ENCODE results near the gene USB1. TPM values are rescaled to one million over a fixed set of nuclear protein-coding genes. Genes with fewer than 3 reads are reported as not detected.
A peak's percentile ranks its signal among the peaks of the same experiment; 100 is the strongest.

The USB1 gene
- total RNA-seq, 2 experiments from 2014 or later, result 30.6 to 32.3 TPM

DNA sequence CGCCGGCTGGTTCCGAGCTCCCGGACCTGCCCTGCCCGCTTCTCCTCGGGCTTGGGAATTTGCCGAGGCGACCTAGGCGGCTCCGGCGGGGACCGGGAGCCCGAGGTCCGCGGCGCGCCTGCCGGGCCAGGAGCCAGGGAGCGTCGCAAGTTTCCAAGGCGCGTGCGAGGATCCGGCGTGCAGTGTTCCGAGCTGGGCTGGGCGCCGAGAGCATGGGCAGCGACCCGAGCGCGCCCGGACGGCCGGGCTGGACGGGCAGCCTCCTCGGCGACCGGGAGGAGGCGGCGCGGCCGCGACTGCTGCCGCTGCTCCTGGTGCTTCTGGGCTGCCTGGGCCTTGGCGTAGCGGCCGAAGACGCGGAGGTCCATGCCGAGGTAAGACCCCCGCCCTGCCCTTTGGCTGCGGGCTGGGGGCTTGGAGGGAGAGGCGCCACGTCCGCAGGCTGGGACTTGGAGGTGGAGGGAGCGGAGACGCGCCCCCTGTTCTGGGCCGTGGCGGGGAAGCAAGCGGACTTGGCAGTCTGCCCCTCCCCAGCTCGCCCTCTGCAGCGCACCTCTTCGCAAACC lies 25.0 kb downstream of the USB1 start:
- CTCF ChIA-PET, result interaction anchor here (0.6 to 0.9 kb wide), 2 partner anchors 18 to 95 kb away, joined by 3 to 4 read pairs; no protein-coding TSS in a partner anchor
- Mint-ChIP-seq H3K9me3 (no peaks in the 10 kb centered on the region), H3K27ac (no peak overlapping the region), H3K27me3 (ENCODE audit: low read depth) (no peaks in the 10 kb centered on the region), H3K4me1 (ENCODE audit: low read depth) (peaks cover 7% of the 10 kb centered on the region), H3K36me3 (ENCODE audit: low read depth) (no peaks in the 10 kb centered on the region), H3K4me3 (peak overlapping the region; percentile 36)
- intact Hi-C loops (cut with micrococcal nuclease), result loop anchor here (5.0 to 10.0 kb wide), 2 partner anchors 366 to 709 kb away; partner anchors contain the start of genes GINS3 and GOT2
- DNase-seq, result no peak

DNA sequence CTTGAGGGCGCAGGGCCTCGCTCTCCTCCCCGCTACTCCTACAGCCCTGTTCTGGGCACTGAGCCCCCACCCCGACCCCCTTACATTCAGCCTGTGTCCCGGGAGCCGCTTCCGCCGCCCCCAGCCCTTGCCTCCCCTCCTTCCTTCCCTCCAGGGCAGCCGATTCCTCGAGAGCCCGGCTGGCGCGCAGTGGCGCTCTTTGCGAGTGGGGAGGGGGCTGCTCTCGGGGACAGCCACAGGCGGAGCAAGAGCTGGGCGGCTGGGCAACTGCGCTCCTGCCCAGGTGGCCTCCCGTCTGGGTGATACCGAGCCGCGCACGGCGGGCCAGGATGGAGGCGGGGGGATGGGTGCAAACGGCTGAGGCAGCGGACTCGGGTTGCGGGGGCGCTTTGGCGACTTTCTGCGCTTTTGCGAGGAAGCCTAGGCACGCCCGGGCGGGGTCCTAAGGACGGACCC lies 25.5 kb downstream of the USB1 start:
- no peaks in the 10 kb centered on the region for H3K27me3 Mint-ChIP-seq (ENCODE audit: low read depth)
- no peak overlapping the region for H3K27ac Mint-ChIP-seq
- CTCF ChIA-PET, result no interaction called here
- peak overlapping the region; percentile 36 for H3K4me3 Mint-ChIP-seq
- intact Hi-C loops (cut with micrococcal nuclease), result loop anchor here (5.0 to 10.0 kb wide), 2 partner anchors 366 to 708 kb away; partner anchors contain the start of genes GINS3 and GOT2
- H3K9me3 Mint-ChIP-seq, result no peaks in the 10 kb centered on the region
- no peak for DNase-seq
- no peaks in the 10 kb centered on the region for H3K36me3 Mint-ChIP-seq (ENCODE audit: low read depth)
- peaks cover 7% of the 10 kb centered on the region for H3K4me1 Mint-ChIP-seq (ENCODE audit: low read depth)

DNA sequence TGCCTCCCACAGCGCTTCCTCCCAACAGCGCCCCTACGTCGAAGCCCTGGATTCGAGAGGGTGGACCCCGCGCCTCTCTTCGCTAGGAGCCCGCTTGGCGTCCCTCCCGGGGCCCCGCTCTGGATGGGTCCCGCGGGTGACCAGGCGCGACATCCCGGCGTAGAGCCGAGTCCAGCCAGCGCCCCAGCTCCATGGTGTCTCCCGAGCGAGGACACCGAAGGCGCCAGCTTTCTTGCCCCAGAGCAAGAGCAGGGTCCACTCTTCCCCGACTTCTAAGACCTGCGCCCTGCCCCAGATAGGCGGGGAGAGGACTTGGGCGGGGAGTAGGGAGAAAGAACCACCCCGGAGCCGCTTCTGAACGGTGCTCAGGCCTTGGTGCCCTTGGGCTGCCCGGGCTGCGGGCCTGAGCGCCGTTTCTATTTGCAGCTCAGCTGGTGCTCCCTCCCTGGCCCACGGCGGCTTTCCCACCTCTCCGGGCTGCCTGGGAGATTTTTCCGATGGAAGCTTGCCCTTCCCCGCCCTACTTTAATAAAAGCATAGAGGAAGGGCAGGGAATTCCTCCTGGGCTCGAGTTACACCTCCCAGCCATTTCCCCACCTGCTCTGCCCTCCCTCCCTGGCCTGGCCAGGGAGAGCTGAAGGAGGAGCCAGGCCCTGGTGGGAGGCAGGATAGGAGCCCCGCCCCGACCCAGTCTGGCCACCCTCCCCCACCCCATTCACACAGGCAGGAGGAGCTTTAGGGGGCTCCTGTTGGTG lies 26.1 kb downstream of the USB1 start:
- Mint-ChIP-seq H3K27ac (no peak overlapping the region), H3K36me3 (ENCODE audit: low read depth) (no peaks in the 10 kb centered on the region), H3K27me3 (ENCODE audit: low read depth) (no peaks in the 10 kb centered on the region), H3K4me1 (ENCODE audit: low read depth) (peaks cover 7% of the 10 kb centered on the region), H3K4me3 (no peak overlapping the region), H3K9me3 (no peaks in the 10 kb centered on the region)
- intact Hi-C loops (cut with micrococcal nuclease), result loop anchor here (5.0 to 10.0 kb wide), 2 partner anchors 365 to 707 kb away; partner anchors contain the start of genes GINS3 and GOT2
- DNase-seq, result no peak
- CTCF ChIA-PET, result no interaction called here

DNA sequence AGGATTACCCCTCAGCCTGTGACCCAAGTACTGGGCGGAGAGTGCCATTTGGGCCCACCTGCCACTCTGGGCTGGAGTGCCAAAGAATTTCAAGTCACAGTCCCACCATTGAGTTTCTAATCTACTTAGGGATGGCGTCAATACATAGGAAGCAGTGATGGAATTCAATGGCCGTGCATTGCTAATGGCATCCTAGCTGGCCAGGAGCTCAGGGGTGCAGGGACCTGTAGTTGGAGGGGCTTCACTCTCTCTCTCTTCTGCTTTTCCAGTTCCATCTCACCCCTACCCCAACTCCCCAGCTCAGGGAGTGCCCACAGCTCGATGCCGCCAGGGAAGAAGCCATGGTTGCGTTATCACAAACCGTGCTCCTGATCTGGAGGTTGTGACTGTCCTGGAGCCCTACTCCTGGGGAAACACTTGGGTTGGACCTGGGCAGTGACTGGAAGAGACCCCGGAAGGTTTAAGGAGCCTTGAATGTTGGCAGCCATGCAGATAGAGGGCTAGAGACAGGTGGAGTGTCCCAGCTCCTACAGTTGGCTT lies 26.8 kb downstream of the USB1 start:
- H3K27me3 Mint-ChIP-seq (ENCODE audit: low read depth), result no peaks in the 10 kb centered on the region
- DNase-seq, result no peak
- H3K27ac Mint-ChIP-seq, result no peak overlapping the region
- H3K4me1 Mint-ChIP-seq (ENCODE audit: low read depth), result peaks cover 7% of the 10 kb centered on the region
- H3K36me3 Mint-ChIP-seq (ENCODE audit: low read depth), result no peaks in the 10 kb centered on the region
- no peak overlapping the region for H3K4me3 Mint-ChIP-seq
- CTCF ChIA-PET, result interaction anchor here (0.5 kb wide), 1 partner anchor 125 kb away, joined by 3 read pairs; no protein-coding TSS in a partner anchor
- H3K9me3 Mint-ChIP-seq, result no peaks in the 10 kb centered on the region
- intact Hi-C loops (cut with micrococcal nuclease), result loop anchor here (5.0 to 10.0 kb wide), 2 partner anchors 364 to 707 kb away; partner anchors contain the start of genes GINS3 and GOT2

DNA sequence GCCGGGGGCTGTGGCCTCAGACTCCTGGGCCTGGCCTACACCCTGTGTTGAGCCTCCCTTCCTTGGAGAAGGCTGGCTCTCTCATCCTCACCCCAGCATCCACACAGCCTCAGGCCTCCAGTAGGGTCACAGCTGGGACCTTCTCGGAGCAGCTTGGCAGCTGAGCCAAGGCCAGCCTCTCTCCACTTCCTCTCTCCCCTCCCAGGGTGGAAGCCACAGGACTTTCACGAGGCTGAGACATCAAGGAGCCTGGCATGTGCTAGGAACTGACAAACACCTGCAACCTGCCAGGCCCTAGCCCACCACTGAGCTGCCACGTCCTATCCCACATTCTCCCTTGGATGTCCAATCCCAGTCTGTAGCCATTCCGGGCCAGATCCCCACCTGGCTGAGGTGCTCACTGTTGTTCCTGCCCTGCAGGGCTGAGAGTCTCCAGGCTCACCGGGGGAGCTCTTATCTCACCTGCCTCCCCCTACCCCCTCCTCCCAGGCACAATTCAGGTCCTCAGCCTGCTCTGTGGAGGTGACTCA lies 27.4 kb downstream of the USB1 start:
- no peak for DNase-seq
- Mint-ChIP-seq H3K4me3 (no peak overlapping the region), H3K27me3 (ENCODE audit: low read depth) (no peaks in the 10 kb centered on the region), H3K9me3 (no peaks in the 10 kb centered on the region), H3K27ac (no peak overlapping the region), H3K36me3 (ENCODE audit: low read depth) (no peaks in the 10 kb centered on the region), H3K4me1 (ENCODE audit: low read depth) (peaks cover 7% of the 10 kb centered on the region)
- intact Hi-C loops (cut with micrococcal nuclease), result loop anchor here (5.0 to 10.0 kb wide), 2 partner anchors 364 to 706 kb away; partner anchors contain the start of genes GINS3 and GOT2
- CTCF ChIA-PET, result interaction anchor here (0.5 kb wide), 1 partner anchor 124 kb away, joined by 3 read pairs; no protein-coding TSS in a partner anchor

DNA sequence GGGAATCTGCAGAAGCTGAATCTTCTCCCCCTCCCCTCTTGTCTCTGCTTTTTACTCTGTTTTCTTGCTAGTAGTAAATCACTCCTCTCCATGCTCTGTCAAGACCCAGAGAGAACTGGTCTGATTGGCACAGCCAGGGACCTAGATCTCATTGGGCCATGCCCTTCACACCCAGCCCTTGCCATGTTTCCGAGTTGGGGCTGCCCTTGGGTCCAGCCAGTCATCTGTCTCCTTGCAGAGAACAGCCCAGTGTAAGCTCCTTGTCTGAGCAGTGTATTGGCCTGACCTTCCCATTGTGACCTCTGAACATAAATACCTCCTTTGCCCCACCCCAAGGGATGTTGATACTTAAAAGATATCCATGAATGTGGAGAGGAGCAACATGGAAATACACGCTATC lies 28.2 kb downstream of the USB1 start:
- no peak overlapping the region for H3K4me3 Mint-ChIP-seq
- no peaks in the 10 kb centered on the region for H3K27me3 Mint-ChIP-seq (ENCODE audit: low read depth)
- peaks cover 7% of the 10 kb centered on the region for H3K4me1 Mint-ChIP-seq (ENCODE audit: low read depth)
- CTCF ChIA-PET, result no interaction called here
- intact Hi-C loops (cut with micrococcal nuclease), result loop anchor here (5.0 to 10.0 kb wide), 2 partner anchors 363 to 705 kb away; partner anchors contain the start of genes GINS3 and GOT2
- no peaks in the 10 kb centered on the region for H3K9me3 Mint-ChIP-seq
- no peak overlapping the region for H3K27ac Mint-ChIP-seq
- no peak for DNase-seq
- H3K36me3 Mint-ChIP-seq (ENCODE audit: low read depth), result no peaks in the 10 kb centered on the region

DNA sequence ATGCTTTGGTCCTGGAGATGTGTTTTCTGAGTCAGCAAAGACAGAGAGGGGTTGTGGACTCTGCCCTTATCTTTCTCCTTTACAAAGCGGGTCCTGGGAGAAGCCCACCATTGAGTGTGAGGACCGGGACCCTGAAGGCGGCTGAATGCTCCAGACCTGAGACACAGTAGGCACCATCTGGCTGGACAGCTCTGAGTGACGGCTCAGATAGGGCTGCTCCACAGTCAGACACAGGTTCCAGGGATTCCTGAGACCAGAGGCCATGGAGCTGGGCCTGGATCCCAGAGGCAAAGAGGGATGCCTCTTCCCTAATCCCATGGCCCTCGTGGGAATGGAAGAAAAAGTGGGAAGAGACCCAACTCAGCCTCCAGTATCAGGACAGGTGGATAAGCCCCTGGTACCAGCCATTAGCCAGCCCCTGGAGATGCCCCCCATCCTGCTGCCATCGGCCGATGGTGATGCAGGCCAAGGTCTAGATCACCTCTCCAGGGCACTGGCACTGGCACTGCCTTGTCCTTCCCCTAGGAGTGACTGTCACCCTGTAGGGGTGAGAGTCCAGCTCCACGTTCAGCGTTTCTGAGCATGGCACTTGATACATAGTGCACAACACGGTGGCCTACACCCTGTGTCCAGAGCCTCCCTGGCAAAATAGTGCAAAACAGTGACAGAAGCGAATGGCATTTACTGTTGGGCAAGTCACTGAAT lies 29.1 kb downstream of the USB1 start:
- Mint-ChIP-seq H3K4me1 (ENCODE audit: low read depth) (no peaks in the 10 kb centered on the region), H3K4me3 (no peak overlapping the region)
- CTCF ChIA-PET, result no interaction called here

DNA sequence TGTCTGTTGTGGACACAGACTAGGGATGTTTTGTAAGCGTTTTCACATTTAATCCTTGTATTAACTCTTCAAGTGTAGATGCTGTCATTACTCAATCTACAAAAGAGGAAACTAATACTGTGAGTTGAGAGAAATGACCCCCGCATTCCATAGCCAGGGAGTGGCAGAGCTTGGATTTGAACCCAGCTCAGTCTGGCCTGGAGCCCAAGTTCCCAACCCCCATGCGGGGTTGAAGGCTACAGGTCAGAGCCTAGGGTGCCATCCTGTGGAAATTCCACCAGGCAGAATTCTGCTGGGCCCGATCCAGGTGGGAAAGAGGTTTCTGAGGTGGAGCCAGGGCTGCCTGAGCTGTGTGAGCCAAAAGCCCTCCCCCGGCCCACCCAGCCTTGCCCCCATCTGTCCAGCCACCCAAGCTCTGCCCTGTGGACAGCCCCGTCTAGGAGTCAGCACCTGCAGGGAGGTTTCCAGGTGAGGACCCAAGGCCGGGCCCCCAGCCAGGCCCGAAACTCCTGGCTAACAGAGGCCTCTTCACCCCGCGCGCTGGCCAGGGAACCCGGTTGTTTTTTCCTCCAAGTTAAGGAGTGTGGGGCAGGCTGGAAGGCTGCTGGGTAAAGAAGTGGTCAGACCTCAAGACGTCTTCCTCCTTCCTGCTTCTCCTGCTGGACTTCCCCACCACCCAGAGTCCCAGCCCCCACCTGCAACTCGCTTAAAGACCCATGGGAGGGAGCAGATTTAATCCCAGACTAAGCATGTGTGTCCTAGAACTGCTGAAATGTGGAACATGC lies 30.0 kb downstream of the USB1 start:
- CTCF ChIA-PET, result no interaction called here

More for the DNA sequence above, 29.1 kb downstream of the USB1 start:
- Mint-ChIP-seq H3K36me3 (ENCODE audit: low read depth) (no peaks in the 10 kb centered on the region), H3K27ac (no peak overlapping the region), H3K9me3 (no peaks in the 10 kb centered on the region), H3K27me3 (ENCODE audit: low read depth) (no peaks in the 10 kb centered on the region)
- no peak for DNase-seq
- intact Hi-C loops (cut with micrococcal nuclease), result no loop called here

DNA sequence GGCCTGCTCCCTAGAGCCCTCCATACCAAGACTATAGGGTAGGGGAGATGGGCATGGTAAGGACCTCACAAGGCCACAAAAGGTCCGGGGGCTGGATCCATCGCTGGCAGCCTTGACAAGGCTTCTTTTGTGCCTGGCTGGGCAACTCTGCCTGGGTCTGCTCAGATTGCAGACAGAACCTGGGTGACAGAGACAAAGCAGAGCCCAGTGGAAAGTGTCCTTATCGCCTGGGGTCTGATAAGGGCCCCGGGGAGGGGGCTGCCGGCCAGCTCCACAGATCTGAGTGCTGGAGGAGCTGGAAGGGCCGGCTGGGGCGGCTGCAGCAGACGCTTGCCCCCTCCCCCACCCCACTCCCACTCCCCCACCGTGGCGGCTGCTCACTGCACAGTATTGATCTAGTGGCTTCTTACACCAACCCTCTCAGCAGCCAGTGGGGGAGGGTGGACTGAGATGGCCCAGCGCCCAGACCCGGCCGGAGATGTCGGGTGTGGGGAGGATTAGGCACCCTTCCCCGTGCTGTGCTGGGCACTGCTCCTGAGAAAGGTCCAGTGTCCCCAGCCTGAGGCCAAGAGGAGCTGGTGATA lies 31.6 kb downstream of the USB1 start:
- H3K27ac Mint-ChIP-seq, result no peak overlapping the region
- CTCF ChIA-PET, result no interaction called here

More for the DNA sequence above, 30.0 kb downstream of the USB1 start:
- H3K27ac Mint-ChIP-seq, result no peak overlapping the region
- H3K27me3 Mint-ChIP-seq (ENCODE audit: low read depth), result no peaks in the 10 kb centered on the region
- intact Hi-C loops (cut with micrococcal nuclease), result no loop called here
- no peak overlapping the region for H3K4me3 Mint-ChIP-seq
- H3K4me1 Mint-ChIP-seq (ENCODE audit: low read depth), result no peaks in the 10 kb centered on the region
- no peak for DNase-seq
- no peaks in the 10 kb centered on the region for H3K9me3 Mint-ChIP-seq
- H3K36me3 Mint-ChIP-seq (ENCODE audit: low read depth), result no peaks in the 10 kb centered on the region

DNA sequence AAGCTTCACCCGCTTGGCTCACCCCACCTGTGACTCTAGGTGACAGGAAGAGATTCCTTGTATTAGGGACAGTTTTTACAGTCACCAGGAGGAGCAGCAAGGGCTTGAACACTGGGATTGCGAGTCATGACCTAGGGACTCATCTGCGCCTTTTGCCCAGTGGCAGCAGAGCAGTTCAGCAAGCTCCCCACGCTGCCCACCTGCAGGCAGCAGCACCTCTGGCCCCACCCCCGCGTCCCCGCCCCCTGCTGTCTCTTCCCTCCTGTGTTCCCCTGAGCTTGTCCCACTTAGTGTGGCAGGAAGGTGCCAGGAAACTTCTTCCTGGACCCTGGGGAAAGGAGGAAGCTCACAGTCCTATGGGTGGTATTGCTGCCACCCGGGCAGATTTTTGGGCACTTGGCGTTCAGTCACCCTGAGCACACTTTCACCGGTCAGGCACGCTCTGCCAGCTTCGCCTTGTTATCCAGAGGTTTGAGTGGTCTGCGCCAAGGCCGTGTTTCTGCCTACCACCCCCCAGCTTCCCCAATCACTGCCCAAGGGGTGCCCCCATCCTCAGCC lies 33.0 kb downstream of the USB1 start:
- Mint-ChIP-seq H3K36me3 (ENCODE audit: low read depth) (no peaks in the 10 kb centered on the region), H3K4me3 (no peak overlapping the region), H3K27me3 (ENCODE audit: low read depth) (no peaks in the 10 kb centered on the region), H3K27ac (no peak overlapping the region), H3K9me3 (no peaks in the 10 kb centered on the region), H3K4me1 (ENCODE audit: low read depth) (no peaks in the 10 kb centered on the region)
- no peak for DNase-seq
- CTCF ChIA-PET, result interaction anchor here (1.1 to 1.3 kb wide), 3 partner anchors 11 to 385 kb away, joined by 3 to 4 read pairs (median 3); no protein-coding TSS in a partner anchor
- intact Hi-C loops (cut with micrococcal nuclease), result no loop called here

More for the DNA sequence above, 31.6 kb downstream of the USB1 start:
- intact Hi-C loops (cut with micrococcal nuclease), result no loop called here
- DNase-seq, result no peak
- Mint-ChIP-seq H3K27me3 (ENCODE audit: low read depth) (no peaks in the 10 kb centered on the region), H3K36me3 (ENCODE audit: low read depth) (no peaks in the 10 kb centered on the region), H3K4me3 (no peak overlapping the region), H3K9me3 (no peaks in the 10 kb centered on the region), H3K4me1 (ENCODE audit: low read depth) (no peaks in the 10 kb centered on the region)

DNA sequence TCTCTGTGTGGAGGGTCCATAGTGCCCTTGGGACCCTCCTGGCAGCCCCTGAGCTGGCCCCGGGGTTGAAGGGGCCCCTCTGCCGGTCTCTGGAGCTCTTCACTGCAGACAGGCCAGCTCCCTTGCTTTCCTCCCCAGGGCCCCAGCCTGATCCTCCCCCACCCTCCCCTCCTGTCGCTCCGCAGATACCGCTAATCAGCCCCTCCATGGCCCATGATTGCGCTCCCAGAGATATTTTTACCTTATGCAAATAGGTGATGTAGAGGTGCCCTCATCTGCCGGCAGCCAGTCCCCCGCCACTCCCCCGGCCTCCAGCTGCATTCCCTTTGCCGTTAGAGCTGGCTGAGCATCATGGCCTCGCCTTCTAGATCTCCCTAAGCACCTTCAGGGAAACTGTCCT lies 33.6 kb downstream of the USB1 start:
- Mint-ChIP-seq H3K27ac (no peak overlapping the region), H3K4me1 (ENCODE audit: low read depth) (no peaks in the 10 kb centered on the region), H3K27me3 (ENCODE audit: low read depth) (no peaks in the 10 kb centered on the region), H3K9me3 (no peaks in the 10 kb centered on the region), H3K4me3 (no peak overlapping the region), H3K36me3 (ENCODE audit: low read depth) (no peaks in the 10 kb centered on the region)
- CTCF ChIA-PET, result interaction anchor here (1.1 to 1.3 kb wide), 3 partner anchors 11 to 385 kb away, joined by 3 to 4 read pairs (median 3); no protein-coding TSS in a partner anchor
- intact Hi-C loops (cut with micrococcal nuclease), result no loop called here
- DNase-seq, result no peak

Measured in activated naive CD4-positive, alpha-beta T cell treated with anti-CD3 and anti-CD28 coated beads for 36 hours (primary cell).